AG04449 (cell line): ENCODE measurements around the gene RHOT2.

Source experiments
- CTCF ChIA-PET: fragments of 350-600 bp; formaldehyde crosslinking; extraction: SDS; loops from one replicate; lab custom pipeline; 2021; ENCODE audit warnings: antibody characterized with exemption; lab: Yijun Ruan, JAX
- POLR2A ChIA-PET: fragments of 400-600, 350-600 bp; formaldehyde crosslinking; extraction: SDS; loops from one replicate; lab custom pipeline; 2020; ENCODE audit warnings: antibody characterized with exemption, inconsistent platforms; lab: Yijun Ruan, JAX
- DNase-seq: peaks from one replicate; pipeline ENCODE4 v3.0.0-alpha.2; 2010; ENCODE audit warnings: low read depth, low spot score
- H3K4me3 ChIP-seq: 2 replicates; pipeline ENCODE4 v1.5.1; 2011; ENCODE audit warnings: low read depth, mild to moderate bottlenecking, control low read depth, low read length
- TF ChIP-seq, protein P1 (sequence below): IDR thresholded peaks from one replicate; pipeline ENCODE4 v1.5.1; 2011; ENCODE audit warnings: mild to moderate bottlenecking, moderate library complexity, low read length, control low read depth, inconsistent platforms; ENCODE audit not compliant: insufficient read depth; ENCODE audit errors: missing control alignments

RHOT2 gene

DNA sequence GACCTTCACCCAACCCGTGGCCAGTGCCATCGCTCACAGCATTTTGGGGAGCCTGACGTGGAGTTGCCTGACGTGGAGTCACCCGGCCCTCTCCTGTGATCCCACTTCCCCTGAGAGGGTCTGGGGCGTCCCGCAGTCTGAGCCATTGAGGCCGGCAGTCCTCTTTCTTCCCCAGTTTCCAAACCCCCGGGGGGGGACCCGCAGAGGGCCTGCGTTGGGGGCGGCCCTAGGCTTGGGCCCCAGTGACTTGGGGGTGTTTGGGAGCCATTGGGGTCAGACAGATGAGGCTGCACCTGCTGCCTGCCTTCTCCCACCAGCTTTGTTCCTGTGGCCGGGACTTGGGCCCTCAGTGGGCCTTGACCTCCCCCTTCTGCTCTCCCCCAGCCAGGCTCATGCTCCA is 1.7 kb downstream of the RHOT2 start:
- peak overlapping the region; percentile 85; the same call in 1 of the 2 replicates for H3K4me3 ChIP-seq
- DNase-seq: no peak
- CTCF ChIA-PET: interaction anchor here (1.2 kb wide), 1 partner anchor 11 kb away, joined by 3 read pairs; the partner anchor contains the start of gene STUB1
- POLR2A ChIA-PET: interaction anchor here (0.5 to 1.9 kb wide), 2 partner anchors 9 to 86 kb away, joined by 5 to 6 read pairs; no protein-coding TSS in a partner anchor
- TF ChIP-seq, protein P1, sequence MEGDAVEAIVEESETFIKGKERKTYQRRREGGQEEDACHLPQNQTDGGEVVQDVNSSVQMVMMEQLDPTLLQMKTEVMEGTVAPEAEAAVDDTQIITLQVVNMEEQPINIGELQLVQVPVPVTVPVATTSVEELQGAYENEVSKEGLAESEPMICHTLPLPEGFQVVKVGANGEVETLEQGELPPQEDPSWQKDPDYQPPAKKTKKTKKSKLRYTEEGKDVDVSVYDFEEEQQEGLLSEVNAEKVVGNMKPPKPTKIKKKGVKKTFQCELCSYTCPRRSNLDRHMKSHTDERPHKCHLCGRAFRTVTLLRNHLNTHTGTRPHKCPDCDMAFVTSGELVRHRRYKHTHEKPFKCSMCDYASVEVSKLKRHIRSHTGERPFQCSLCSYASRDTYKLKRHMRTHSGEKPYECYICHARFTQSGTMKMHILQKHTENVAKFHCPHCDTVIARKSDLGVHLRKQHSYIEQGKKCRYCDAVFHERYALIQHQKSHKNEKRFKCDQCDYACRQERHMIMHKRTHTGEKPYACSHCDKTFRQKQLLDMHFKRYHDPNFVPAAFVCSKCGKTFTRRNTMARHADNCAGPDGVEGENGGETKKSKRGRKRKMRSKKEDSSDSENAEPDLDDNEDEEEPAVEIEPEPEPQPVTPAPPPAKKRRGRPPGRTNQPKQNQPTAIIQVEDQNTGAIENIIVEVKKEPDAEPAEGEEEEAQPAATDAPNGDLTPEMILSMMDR: no peak

DNA sequence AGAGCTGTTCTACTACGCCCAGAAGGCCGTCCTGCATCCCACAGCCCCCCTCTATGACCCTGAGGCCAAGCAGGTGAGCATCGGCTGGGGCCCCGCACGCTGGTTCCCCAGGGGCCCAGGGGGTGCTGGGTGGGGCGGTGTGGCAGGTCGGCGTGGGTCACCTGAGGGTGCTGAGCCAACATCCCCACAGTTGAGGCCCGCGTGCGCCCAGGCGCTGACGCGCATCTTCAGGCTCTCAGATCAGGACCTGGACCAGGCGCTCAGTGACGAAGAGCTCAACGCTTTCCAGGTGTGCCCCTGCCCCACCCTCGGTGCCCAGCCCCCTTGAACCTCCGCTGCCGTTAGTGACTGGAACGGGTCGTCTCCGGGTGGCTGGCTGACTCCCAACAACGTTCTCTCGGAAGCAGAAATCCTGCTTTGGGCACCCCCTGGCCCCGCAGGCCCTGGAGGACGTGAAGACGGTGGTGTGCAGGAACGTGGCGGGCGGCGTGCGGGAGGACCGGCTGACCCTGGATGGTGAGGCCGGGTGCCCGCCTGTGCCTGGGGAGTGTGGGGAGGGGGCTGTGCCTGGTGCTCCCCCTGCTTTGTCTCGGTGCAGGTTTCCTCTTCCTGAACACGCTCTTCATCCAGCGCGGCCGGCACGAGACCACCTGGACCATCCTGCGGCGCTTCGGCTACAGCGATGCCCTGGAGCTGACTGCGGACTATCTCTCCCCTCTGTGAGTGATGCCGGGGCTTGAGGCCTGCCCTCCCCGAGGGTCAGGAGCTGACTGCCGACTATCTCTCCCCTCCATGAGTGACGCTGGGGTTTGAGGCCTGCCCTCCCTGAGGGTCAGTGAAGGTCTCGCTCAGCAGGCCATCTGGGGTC is 2.8 kb downstream of the RHOT2 start:
- TF ChIP-seq, protein P1: no peak
- no peak for DNase-seq
- H3K4me3 ChIP-seq: no peak overlapping the region
- POLR2A ChIA-PET: interaction anchor here (0.6 to 0.9 kb wide), 2 partner anchors 10 to 100 kb away, joined by 3 read pairs; partner anchors contain the start of gene STUB1
- CTCF ChIA-PET: interaction anchor here (0.9 to 1.2 kb wide), 3 partner anchors 9 to 50 kb away, joined by 3 to 4 read pairs (median 3); partner anchors contain the start of gene ANTKMT

DNA sequence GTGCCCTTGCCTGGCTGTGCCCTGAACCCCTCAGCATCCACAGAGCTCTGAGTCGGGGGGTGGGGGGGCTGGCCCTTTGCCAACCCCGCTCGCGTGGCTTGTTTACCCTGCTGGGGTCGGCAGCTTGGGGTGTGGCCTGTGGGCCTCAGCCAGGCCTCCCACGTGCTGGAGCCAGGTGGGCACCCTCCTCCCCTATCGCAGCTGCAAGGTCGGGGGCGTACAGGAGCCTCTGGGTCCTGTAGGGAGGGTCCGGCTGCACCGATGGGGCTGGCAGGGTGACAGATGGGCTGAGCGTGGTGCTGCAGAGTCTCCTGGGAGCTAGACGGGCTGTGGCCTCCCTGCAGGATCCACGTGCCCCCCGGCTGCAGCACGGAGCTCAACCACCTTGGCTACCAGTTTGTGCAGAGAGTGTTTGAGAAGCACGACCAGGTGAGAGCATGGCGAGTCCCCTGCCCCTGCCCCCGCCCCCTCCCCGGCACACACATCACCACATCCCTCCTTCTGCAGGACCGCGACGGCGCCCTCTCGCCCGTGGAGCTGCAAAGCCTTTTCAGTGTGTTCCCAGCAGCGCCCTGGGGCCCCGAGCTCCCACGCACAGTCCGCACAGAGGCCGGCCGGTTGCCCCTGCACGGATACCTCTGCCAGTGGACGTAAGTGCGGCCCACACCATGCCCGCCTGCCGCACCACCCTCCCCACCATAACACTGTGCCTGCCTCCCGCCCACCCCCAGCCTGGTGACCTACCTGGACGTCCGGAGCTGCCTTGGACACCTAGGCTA is 3.6 kb downstream of the RHOT2 start:
- DNase-seq: no peak
- CTCF ChIA-PET: interaction anchor here (0.9 to 1.2 kb wide), 3 partner anchors 10 to 49 kb away, joined by 3 to 4 read pairs (median 3); partner anchors contain the start of gene ANTKMT
- POLR2A ChIA-PET: interaction anchor here (0.6 to 0.9 kb wide), 2 partner anchors 9 to 101 kb away, joined by 3 read pairs; partner anchors contain the start of gene STUB1
- TF ChIP-seq, protein P1: no peak
- H3K4me3 ChIP-seq: no peak overlapping the region

DNA sequence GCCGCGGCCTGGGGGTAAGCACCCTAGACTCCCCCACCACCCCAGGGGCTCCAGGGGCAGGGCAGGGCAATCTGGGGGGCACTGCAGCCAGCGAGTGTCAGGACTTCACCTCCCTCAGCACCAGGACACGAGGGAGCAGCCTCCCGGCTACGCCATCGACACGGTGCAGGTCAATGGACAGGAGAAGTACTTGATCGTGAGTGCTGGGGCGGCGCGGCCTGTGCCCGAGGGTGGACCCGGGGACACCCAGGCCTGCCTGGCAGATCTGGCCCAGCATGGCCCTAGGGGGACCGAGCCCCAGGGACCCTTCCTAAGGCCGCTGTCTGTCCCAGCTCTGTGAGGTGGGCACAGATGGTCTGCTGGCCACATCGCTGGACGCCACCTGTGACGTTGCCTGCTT is 4.4 kb downstream of the RHOT2 start:
- TF ChIP-seq, protein P1: no peak
- H3K4me3 ChIP-seq: no peak overlapping the region
- ChIA-PET POLR2A (no interaction called here), CTCF (interaction anchor here (0.6 to 1.2 kb wide), 2 partner anchors 12 to 48 kb away, joined by 3 read pairs; partner anchors contain the start of gene ANTKMT)
- no peak for DNase-seq

DNA sequence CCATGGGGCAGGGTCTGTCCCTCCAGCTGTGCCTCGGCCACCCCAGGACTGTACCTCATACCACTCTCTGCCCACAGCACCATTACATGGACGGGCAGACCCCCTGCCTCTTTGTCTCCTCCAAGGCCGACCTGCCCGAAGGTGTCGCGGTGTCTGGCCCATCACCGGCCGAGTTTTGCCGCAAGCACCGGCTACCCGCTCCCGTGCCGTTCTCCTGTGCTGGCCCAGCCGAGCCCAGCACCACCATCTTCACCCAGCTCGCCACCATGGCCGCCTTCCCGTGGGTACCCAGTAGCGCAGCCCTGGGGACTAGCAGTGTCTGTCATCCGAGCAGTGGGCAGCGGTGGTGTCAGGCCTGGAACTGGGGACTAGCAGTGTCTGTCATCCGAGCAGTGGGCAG is 4.9 kb downstream of the RHOT2 start:
- CTCF ChIA-PET: interaction anchor here (0.6 kb wide), 1 partner anchor 13 kb away, joined by 3 read pairs; no protein-coding TSS in a partner anchor
- DNase-seq: no peak
- TF ChIP-seq, protein P1: no peak
- H3K4me3 ChIP-seq: no peak overlapping the region
- POLR2A ChIA-PET: no interaction called here
